Ascending aorta (tissue), 2 donors: Measurements from ENCODE around the gene C6. TPM values are rescaled to one million over a fixed set of nuclear protein-coding genes. Genes with fewer than 3 reads are reported as not detected.

Experiments
- DNase-seq, 2 donors: peaks; one replicate each; pipeline ENCODE4 v3.0.0-alpha.2; 2019; ENCODE audit warnings: low spot score in 2 of 2
- H3K27ac ChIP-seq, 2 donors: fragments of 200-600 bp; sonication (generic); one replicate each; pipeline ENCODE4 v1.5.1; 2016 to 2017; ENCODE audit warnings: mild to moderate bottlenecking in 1 of 2
- H3K27me3 ChIP-seq: fragments of 200-600 bp; sonication (generic); one replicate; pipeline ENCODE4 v1.5.1; 2017
- H3K36me3 ChIP-seq, 2 donors: fragments of 200-600 bp; sonication (generic); one replicate each; pipeline ENCODE4 v1.5.1; 2016
- H3K4me1 ChIP-seq, 2 donors: fragments of 200-600 bp; sonication (generic); one replicate each; pipeline ENCODE4 v1.5.1; 2016 to 2017; ENCODE audit warnings: mild to moderate bottlenecking in 1 of 2
- H3K4me3 ChIP-seq, 2 donors: fragments of 200-600 bp; sonication (generic); one replicate each; pipeline ENCODE4 v1.5.1; 2016 to 2017; ENCODE audit warnings: mild to moderate bottlenecking in 1 of 2
- H3K9me3 ChIP-seq, 2 donors: fragments of 200-600 bp; sonication (generic); one replicate each; pipeline ENCODE4 v1.5.1; 2016
- intact Hi-C: fragments of 100-400 bp; cut with DNase I; formaldehyde crosslinking; loops from one replicate; pipeline ENCODE4 v1.15.1; 2023
- total RNA-seq: library from RNA; depleted of rRNA; stranded (reverse); fragments of >200 nt; gene quantifications from one replicate; pipeline ENCODE4 v1.1.0, GENCODE V29; 2016
- TF ChIP-seq, protein P1 (sequence below), 3 experiments: fragments of 200-600 bp in 2 of 3; fragments of 450-650 bp in 1 of 3; sonication (generic) in 2 of 3; IDR thresholded peaks; one replicate each; pipeline ENCODE4 v1.5.1; 2016 to 2019; ENCODE audit warnings: antibody characterized with exemption in 3 of 3, mild to moderate bottlenecking in 1 of 3, moderate library complexity in 1 of 3

C6 gene
- total RNA-seq, 1 donor from 2014 or later: 1.9 TPM

- Histone ChIP-seq H3K36me3 (no peaks in the 10 kb centered on the region), H3K4me1 (peaks cover 0 to 6% of the 10 kb centered on the region in 2 donors), H3K27ac (no peak overlapping the region), H3K9me3 (no peaks in the 10 kb centered on the region), H3K27me3 (no peaks in the 10 kb centered on the region), H3K4me3 (no peak overlapping the region)
- TF ChIP-seq, protein P1, sequence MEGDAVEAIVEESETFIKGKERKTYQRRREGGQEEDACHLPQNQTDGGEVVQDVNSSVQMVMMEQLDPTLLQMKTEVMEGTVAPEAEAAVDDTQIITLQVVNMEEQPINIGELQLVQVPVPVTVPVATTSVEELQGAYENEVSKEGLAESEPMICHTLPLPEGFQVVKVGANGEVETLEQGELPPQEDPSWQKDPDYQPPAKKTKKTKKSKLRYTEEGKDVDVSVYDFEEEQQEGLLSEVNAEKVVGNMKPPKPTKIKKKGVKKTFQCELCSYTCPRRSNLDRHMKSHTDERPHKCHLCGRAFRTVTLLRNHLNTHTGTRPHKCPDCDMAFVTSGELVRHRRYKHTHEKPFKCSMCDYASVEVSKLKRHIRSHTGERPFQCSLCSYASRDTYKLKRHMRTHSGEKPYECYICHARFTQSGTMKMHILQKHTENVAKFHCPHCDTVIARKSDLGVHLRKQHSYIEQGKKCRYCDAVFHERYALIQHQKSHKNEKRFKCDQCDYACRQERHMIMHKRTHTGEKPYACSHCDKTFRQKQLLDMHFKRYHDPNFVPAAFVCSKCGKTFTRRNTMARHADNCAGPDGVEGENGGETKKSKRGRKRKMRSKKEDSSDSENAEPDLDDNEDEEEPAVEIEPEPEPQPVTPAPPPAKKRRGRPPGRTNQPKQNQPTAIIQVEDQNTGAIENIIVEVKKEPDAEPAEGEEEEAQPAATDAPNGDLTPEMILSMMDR (IDR thresholded peaks at IDR 0.05): no peak
- DNase-seq: no peak
- intact Hi-C loops: no loop called here
Measured at GRCh38 chr5:41247135-41247534, 33.8 kb upstream of the C6 start.

- peaks cover 0 to under 1% of the 10 kb centered on the region in 2 donors for H3K4me1 ChIP-seq
- DNase-seq: no peak
- H3K9me3 ChIP-seq: no peaks in the 10 kb centered on the region
- H3K27me3 ChIP-seq: no peaks in the 10 kb centered on the region
- intact Hi-C loops: no loop called here
- H3K27ac ChIP-seq: no peak overlapping the region
- H3K4me3 ChIP-seq: no peak overlapping the region
- TF ChIP-seq, protein P1 (IDR thresholded peaks at IDR 0.05): no peak
- H3K36me3 ChIP-seq: no peaks in the 10 kb centered on the region
Measured at GRCh38 chr5:41246376-41246775, 33.0 kb upstream of the C6 start.

DNA sequence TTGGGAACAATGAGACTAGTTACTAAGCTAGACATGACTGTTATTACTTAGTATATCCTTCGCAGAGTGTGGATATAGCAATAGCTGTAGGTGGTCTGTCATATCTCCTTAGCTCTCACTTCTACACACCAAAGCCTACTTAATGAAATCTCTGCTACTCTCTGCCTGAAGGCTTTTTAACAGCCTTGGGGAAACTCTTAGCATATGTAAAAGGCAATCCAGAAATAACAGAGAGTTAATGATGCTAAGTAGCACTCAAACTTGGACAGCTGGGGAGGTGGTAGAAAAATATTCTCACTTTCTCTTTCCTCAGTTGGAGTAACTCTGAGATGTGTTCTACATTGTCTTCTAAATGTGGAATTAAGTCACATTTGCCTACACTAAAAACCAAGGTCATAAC lies 30.2 kb upstream of the C6 start:
- H3K27me3 ChIP-seq: no peaks in the 10 kb centered on the region
- H3K27ac ChIP-seq: no peak overlapping the region
- intact Hi-C loops: no loop called here
- H3K9me3 ChIP-seq: peaks cover 0 to 3% of the 10 kb centered on the region in 2 donors
- DNase-seq: no peak
- H3K4me1 ChIP-seq: no peaks in the 10 kb centered on the region
- H3K4me3 ChIP-seq: no peak overlapping the region
- no peaks in the 10 kb centered on the region for H3K36me3 ChIP-seq
- TF ChIP-seq, protein P1 (IDR thresholded peaks at IDR 0.05): no peak

- Histone ChIP-seq H3K27ac (no peak overlapping the region), H3K27me3 (no peaks in the 10 kb centered on the region), H3K9me3 (peaks cover 0 to 6% of the 10 kb centered on the region in 2 donors), H3K4me3 (no peak overlapping the region), H3K36me3 (no peaks in the 10 kb centered on the region), H3K4me1 (no peaks in the 10 kb centered on the region)
- TF ChIP-seq, protein P1 (IDR thresholded peaks at IDR 0.05): no peak
- intact Hi-C loops: no loop called here
- DNase-seq: no peak
Measured at GRCh38 chr5:41240985-41241384, 27.7 kb upstream of the C6 start.

DNA sequence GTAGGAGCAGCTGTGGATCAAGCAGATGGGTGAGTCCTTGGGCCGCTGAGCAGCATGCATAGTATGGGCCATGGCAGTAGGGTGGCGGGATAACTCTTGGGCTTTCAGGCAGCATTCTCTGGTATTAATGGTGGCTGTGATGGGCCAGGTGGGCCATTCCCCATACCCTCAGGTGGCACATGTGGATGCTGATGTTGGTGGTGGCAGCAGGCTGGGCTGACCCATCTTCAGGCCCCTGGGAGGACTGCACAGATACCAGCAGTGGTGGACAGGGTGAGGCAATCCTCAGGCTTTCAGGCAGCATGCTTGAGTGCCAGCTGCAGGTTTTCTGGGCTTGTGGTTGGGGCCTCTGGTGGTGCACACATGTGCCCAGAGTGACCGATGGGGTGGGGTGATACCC lies 27.1 kb upstream of the C6 start:
- intact Hi-C loops: no loop called here
- TF ChIP-seq, protein P1 (IDR thresholded peaks at IDR 0.05): no peak
- Histone ChIP-seq H3K4me1 (no peaks in the 10 kb centered on the region), H3K27ac (no peak overlapping the region), H3K27me3 (no peaks in the 10 kb centered on the region), H3K4me3 (no peak overlapping the region), H3K9me3 (peaks cover 0 to 6% of the 10 kb centered on the region in 2 donors), H3K36me3 (no peaks in the 10 kb centered on the region)
- DNase-seq: no peak

DNA sequence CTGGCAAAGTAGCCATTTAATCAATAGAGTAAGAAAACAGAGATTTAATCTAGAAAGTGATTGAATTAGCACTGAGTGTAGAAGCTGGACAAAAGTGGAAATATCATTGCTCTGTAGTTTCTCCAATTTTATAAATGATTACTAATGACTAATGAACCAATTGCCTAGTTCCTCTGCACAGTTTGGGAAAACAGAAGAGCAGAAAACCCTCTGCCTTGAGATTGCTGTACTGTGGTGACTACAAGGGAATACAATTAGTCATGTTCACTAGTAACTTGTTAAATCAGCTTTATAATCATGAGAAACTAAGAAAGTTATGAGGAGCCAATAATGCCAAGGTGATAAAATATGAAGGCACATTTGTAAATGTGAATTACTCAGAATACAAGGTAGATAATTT lies 21.1 kb upstream of the C6 start:
- Histone ChIP-seq H3K36me3 (no peaks in the 10 kb centered on the region), H3K4me1 (no peaks in the 10 kb centered on the region), H3K4me3 (no peak overlapping the region), H3K27me3 (no peaks in the 10 kb centered on the region), H3K9me3 (peaks cover 2 to 15% of the 10 kb centered on the region in 2 donors), H3K27ac (no peak overlapping the region)
- intact Hi-C loops: no loop called here
- DNase-seq: no peak
- TF ChIP-seq, protein P1 (IDR thresholded peaks at IDR 0.05): no peak
